HepG2 (cell line): ENCODE measurements around the gene ITPRIPL1. TPM values are rescaled to one million over a fixed set of nuclear protein-coding genes. Genes with fewer than 3 reads are reported as not detected.

Experiments
- ASH2L ChIP-seq: fragments of 300-600, 200-600 bp; sonication (generic); IDR thresholded peaks from 2 replicates; pipeline ENCODE4 v1.7.0; 2017; ENCODE audit warnings: low read depth, mild to moderate bottlenecking, moderate library complexity, mixed read lengths, low read length; ENCODE audit not compliant: insufficient read length
- NBN ChIP-seq: fragments of 450-650 bp; conservative IDR thresholded peaks from 2 replicates; pipeline ENCODE4 v1.6.1; 2017
- NR2C2 ChIP-seq: sonication (generic); formaldehyde crosslinking; IDR thresholded peaks from 2 replicates; pipeline ENCODE4 v1.4.0; 2020; ENCODE audit warnings: missing genetic modification reagents, mild to moderate bottlenecking, moderate library complexity, borderline replicate concordance
- PCBP1 ChIP-seq: fragments of 200-400 bp; formaldehyde crosslinking; IDR thresholded peaks from 2 replicates; pipeline ENCODE4 v1.6.1; 2017; ENCODE audit warnings: mild to moderate bottlenecking, low read depth, low read length, borderline replicate concordance
- RAD51 ChIP-seq: fragments of 450-650 bp; IDR thresholded peaks from 2 replicates; pipeline ENCODE4 v1.6.1; 2016; ENCODE audit warnings: borderline replicate concordance
- RBAK ChIP-seq: sonication (generic); formaldehyde crosslinking; IDR thresholded peaks from 2 replicates; pipeline ENCODE4 v1.5.1; 2020; ENCODE audit warnings: mild to moderate bottlenecking, missing genetic modification reagents
- RFXANK ChIP-seq: IDR thresholded peaks from 2 replicates; pipeline ENCODE4 v1.6.1; 2016
- ZNF256 ChIP-seq: sonication (generic); formaldehyde crosslinking; conservative IDR thresholded peaks from 2 replicates; pipeline ENCODE4 v1.4.0; 2020; ENCODE audit warnings: missing genetic modification reagents
- polyA plus RNA-seq, 8 experiments: library from polyadenylated mRNA; depleted of rRNA in 3 of 8; stranded (reverse) in 7 of 8; unstranded in 1 of 8; fragments of >200 nt; fragmentation: Illumina TruSeq in 4 of 8; extraction: Trizol in 4 of 8; gene quantifications; 2 replicates each; pipeline versions ENCODE4 v1.2.1 to v1.2.3, GENCODE V29; 2011 to 2016; ENCODE audit warnings: low read depth in 4 of 8, missing spikeins in 1 of 8, mixed read lengths in 1 of 8; ENCODE audit not compliant: insufficient read depth in 1 of 8
- total RNA-seq, 5 experiments: library from RNA; depleted of rRNA; stranded (reverse); fragments of >200 nt; fragmentation: Illumina TruSeq; extraction: Trizol; gene quantifications; 2 replicates each; pipeline ENCODE4 v1.2.3, GENCODE V29; 2016; ENCODE audit warnings: low read depth in 1 of 5
- TF ChIP-seq, protein P1 (sequence below): sonication (generic); formaldehyde crosslinking; IDR thresholded peaks from 2 replicates; pipeline ENCODE4 v1.5.0; 2020; ENCODE audit warnings: missing genetic modification reagents
- TF ChIP-seq, protein P2 (sequence below): sonication (generic); formaldehyde crosslinking; IDR thresholded peaks from 2 replicates; pipeline ENCODE4 v1.8.1; 2023; ENCODE audit warnings: mild to moderate bottlenecking, missing genetic modification reagents
- TF ChIP-seq, protein P3 (sequence below): sonication (generic); formaldehyde crosslinking; IDR thresholded peaks from 2 replicates; pipeline ENCODE4 v1.8.0; 2022; ENCODE audit warnings: mild to moderate bottlenecking, missing genetic modification reagents, moderate library complexity
- TF ChIP-seq, protein P4 (sequence below): sonication (generic); formaldehyde crosslinking; IDR thresholded peaks from 2 replicates; pipeline ENCODE4 v1.4.0; 2020; ENCODE audit warnings: missing genetic modification reagents, borderline replicate concordance
- TF ChIP-seq, protein P5 (sequence below): sonication (generic); formaldehyde crosslinking; IDR thresholded peaks from 2 replicates; pipeline ENCODE4 v1.5.0; 2020; ENCODE audit warnings: mild to moderate bottlenecking, missing genetic modification reagents
- TF ChIP-seq, protein P6 (sequence below): sonication (generic); formaldehyde crosslinking; conservative IDR thresholded peaks from 2 replicates; pipeline ENCODE4 v1.4.0; 2020; ENCODE audit warnings: missing genetic modification reagents

ITPRIPL1 gene
- total and polyA plus RNA-seq, 2 of the 13 experiments (the other 11 are each of a cell fraction or from before 2014, with no cell fraction given): 4.3 to 11.7 TPM

DNA sequence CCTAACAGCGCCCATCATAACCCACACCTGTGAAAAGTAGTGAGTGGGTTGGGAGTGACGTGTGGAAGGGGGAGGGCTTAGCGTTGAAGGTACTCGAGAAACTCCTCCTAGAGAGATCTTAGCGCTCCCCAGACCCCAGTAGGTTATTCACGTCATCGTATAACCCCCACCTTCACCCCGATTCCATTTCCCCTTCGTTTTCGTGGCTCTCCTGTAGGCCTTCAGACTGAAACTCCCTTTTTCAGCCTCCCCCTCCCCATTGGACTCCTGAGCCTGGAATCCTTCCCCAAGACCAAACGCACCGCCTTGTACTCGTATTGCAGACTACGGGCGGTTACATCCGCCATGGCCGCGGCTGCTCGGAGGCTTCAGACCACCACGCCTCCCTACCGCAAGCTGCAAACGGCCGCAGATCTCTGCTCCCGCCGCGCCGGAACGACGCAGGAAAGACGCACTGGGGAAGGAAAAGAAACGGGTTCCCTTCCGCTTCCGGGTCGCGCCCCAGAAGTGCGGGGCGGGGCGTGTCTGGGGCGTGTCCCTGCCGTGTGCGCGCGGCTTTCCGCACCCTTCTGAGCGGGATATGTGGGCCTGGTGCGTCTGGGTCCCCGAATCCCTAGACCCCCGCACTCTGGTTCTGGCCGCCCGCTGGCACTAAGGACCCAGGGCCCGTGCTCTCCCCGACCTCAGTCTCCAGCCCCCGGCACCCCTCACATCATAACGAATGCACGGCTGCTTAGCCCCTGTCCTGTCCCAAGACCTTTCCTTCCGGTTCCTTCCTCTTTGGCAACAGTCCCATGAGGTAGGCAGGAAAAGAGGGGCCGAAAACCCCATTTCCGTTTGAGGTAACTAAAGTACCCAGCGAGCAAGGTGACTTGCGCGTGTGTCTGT lies 19.8 kb upstream of the ITPRIPL1 start, which contains the start of gene SNRNP200 (continued):
- TF ChIP-seq, protein P1, sequence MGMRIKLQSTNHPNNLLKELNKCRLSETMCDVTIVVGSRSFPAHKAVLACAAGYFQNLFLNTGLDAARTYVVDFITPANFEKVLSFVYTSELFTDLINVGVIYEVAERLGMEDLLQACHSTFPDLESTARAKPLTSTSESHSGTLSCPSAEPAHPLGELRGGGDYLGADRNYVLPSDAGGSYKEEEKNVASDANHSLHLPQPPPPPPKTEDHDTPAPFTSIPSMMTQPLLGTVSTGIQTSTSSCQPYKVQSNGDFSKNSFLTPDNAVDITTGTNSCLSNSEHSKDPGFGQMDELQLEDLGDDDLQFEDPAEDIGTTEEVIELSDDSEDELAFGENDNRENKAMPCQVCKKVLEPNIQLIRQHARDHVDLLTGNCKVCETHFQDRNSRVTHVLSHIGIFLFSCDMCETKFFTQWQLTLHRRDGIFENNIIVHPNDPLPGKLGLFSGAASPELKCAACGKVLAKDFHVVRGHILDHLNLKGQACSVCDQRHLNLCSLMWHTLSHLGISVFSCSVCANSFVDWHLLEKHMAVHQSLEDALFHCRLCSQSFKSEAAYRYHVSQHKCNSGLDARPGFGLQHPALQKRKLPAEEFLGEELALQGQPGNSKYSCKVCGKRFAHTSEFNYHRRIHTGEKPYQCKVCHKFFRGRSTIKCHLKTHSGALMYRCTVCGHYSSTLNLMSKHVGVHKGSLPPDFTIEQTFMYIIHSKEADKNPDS (CRISPR knock-in tag): peak; percentile 87
- TF ChIP-seq RFXANK (CRISPR knock-in tag) (peak; percentile 83; the same call in 1 of the 2 replicates), NBN (no peak), PCBP1 (peak; percentile 50; the same call in 1 of the 2 replicates), ZNF256 (CRISPR knock-in tag) (peak; percentile 91), NR2C2 (CRISPR knock-in tag) (peak; percentile 100), ASH2L (peak; percentile 98), RAD51 (no peak), RBAK (0 out of 2 replicates have a peak, but pooled peaks have one; percentile 71)
- TF ChIP-seq, protein P2, sequence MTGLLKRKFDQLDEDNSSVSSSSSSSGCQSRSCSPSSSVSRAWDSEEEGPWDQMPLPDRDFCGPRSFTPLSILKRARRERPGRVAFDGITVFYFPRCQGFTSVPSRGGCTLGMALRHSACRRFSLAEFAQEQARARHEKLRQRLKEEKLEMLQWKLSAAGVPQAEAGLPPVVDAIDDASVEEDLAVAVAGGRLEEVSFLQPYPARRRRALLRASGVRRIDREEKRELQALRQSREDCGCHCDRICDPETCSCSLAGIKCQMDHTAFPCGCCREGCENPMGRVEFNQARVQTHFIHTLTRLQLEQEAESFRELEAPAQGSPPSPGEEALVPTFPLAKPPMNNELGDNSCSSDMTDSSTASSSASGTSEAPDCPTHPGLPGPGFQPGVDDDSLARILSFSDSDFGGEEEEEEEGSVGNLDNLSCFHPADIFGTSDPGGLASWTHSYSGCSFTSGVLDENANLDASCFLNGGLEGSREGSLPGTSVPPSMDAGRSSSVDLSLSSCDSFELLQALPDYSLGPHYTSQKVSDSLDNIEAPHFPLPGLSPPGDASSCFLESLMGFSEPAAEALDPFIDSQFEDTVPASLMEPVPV: peak; percentile 61; the same call in 1 of the 2 replicates
- TF ChIP-seq, protein P3, sequence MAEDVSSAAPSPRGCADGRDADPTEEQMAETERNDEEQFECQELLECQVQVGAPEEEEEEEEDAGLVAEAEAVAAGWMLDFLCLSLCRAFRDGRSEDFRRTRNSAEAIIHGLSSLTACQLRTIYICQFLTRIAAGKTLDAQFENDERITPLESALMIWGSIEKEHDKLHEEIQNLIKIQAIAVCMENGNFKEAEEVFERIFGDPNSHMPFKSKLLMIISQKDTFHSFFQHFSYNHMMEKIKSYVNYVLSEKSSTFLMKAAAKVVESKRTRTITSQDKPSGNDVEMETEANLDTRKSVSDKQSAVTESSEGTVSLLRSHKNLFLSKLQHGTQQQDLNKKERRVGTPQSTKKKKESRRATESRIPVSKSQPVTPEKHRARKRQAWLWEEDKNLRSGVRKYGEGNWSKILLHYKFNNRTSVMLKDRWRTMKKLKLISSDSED: no peak
- TF ChIP-seq, protein P4, sequence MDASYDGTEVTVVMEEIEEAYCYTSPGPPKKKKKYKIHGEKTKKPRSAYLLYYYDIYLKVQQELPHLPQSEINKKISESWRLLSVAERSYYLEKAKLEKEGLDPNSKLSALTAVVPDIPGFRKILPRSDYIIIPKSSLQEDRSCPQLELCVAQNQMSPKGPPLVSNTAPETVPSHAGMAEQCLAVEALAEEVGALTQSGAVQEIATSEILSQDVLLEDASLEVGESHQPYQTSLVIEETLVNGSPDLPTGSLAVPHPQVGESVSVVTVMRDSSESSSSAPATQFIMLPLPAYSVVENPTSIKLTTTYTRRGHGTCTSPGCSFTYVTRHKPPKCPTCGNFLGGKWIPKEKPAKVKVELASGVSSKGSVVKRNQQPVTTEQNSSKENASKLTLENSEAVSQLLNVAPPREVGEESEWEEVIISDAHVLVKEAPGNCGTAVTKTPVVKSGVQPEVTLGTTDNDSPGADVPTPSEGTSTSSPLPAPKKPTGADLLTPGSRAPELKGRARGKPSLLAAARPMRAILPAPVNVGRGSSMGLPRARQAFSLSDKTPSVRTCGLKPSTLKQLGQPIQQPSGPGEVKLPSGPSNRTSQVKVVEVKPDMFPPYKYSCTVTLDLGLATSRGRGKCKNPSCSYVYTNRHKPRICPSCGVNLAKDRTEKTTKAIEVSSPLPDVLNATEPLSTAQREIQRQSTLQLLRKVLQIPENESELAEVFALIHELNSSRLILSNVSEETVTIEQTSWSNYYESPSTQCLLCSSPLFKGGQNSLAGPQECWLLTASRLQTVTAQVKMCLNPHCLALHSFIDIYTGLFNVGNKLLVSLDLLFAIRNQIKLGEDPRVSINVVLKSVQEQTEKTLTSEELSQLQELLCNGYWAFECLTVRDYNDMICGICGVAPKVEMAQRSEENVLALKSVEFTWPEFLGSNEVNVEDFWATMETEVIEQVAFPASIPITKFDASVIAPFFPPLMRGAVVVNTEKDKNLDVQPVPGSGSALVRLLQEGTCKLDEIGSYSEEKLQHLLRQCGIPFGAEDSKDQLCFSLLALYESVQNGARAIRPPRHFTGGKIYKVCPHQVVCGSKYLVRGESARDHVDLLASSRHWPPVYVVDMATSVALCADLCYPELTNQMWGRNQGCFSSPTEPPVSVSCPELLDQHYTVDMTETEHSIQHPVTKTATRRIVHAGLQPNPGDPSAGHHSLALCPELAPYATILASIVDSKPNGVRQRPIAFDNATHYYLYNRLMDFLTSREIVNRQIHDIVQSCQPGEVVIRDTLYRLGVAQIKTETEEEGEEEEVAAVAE: peak; percentile 88
- TF ChIP-seq, protein P5, sequence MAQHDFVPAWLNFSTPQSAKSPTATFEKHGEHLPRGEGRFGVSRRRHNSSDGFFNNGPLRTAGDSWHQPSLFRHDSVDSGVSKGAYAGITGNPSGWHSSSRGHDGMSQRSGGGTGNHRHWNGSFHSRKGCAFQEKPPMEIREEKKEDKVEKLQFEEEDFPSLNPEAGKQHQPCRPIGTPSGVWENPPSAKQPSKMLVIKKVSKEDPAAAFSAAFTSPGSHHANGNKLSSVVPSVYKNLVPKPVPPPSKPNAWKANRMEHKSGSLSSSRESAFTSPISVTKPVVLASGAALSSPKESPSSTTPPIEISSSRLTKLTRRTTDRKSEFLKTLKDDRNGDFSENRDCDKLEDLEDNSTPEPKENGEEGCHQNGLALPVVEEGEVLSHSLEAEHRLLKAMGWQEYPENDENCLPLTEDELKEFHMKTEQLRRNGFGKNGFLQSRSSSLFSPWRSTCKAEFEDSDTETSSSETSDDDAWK (CRISPR knock-in tag): no peak
- TF ChIP-seq, protein P6, sequence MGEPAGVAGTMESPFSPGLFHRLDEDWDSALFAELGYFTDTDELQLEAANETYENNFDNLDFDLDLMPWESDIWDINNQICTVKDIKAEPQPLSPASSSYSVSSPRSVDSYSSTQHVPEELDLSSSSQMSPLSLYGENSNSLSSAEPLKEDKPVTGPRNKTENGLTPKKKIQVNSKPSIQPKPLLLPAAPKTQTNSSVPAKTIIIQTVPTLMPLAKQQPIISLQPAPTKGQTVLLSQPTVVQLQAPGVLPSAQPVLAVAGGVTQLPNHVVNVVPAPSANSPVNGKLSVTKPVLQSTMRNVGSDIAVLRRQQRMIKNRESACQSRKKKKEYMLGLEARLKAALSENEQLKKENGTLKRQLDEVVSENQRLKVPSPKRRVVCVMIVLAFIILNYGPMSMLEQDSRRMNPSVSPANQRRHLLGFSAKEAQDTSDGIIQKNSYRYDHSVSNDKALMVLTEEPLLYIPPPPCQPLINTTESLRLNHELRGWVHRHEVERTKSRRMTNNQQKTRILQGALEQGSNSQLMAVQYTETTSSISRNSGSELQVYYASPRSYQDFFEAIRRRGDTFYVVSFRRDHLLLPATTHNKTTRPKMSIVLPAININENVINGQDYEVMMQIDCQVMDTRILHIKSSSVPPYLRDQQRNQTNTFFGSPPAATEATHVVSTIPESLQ: peak; percentile 76
